ENCODE measurements around the gene KIF16B.

The KIF16B gene

GRCh38 chr20:16424780-16425179, 148.5 kb downstream of the KIF16B start:
- DNase-seq = no peak

- DNase-seq = no peak
Measured at GRCh38 chr20:16423311-16424212, 149.7 kb downstream of the KIF16B start.

DNA sequence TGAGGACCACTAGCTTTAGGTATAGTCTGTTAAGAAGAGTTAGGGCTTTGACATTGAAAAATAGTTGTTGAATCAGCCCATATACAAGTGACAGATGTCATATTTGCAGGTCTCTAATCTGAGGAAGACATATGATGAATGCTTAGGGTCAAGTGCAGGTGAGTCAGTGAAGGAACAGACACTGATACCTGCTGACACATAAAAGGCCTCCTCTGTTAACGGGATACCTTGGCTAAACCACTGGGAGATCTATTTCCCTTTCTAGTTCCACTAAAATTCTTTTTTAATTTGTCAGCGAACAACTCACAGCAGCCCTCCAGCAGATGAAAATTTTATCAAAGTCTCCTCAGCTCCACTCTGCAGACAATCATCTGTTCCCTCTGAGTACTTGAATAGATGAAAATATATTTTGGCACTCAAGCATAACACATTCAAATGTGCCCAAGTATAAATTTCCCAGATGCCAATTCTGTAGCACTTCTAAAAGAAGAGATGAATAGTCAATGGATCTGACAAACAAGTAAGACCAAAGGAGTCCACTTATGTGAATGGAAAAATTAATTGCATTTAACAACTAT, 154.0 kb downstream of the KIF16B start:
- DNase-seq = no peak

GRCh38 chr20:16418616-16419015, 154.6 kb downstream of the KIF16B start:
- DNase-seq = no peak

DNA sequence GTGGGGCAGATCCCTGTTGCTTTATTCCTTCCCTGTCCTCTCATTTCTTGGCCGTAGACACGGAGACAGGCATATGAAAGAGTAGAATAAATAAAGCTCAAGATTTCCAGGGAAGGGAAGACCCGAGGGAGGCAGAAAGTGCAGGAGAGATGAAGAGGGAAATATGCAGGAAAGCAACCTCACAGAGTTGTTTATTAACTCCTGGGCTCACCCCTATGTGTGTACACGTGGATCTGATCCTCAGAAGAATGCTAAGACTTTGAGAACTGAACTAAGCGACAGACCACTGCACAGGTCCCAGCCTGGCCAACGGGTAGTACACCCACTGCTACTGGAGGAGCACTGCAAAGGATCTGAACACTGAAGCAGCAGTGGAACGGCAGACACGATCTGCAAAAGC, 156.2 kb downstream of the KIF16B start:
- no peak for DNase-seq

- DNase-seq = no peak
Measured at GRCh38 chr20:16415071-16416053, 157.9 kb downstream of the KIF16B start.

GRCh38 chr20:16412906-16413305, 160.3 kb downstream of the KIF16B start:
- DNase-seq = no peak

GRCh38 chr20:16411361-16411760, 161.9 kb downstream of the KIF16B start:
- DNase-seq = no peak

DNA sequence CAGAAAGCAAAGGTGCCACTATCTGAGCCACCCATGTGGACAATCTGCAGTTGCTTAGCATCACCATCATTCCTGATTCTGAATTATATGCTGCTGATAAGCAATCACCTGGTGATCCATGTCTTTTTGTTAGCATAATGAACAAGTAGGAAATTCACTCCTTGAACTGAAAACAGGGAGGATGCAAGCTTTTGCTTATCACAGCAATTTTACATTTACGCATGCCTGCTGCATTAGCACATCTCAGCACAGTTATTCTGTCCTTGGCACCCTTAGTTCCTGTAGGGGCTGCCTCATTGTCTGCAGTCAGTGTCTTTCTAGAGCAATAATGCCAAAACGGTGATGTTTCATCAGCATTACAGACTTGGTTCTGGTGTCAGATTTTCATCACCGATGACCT, 162.6 kb downstream of the KIF16B start:
- DNase-seq = no peak

- DNase-seq = no peak
Measured at GRCh38 chr20:16408981-16409380, 164.3 kb downstream of the KIF16B start.

- no peak for DNase-seq
Measured at GRCh38 chr20:16407251-16408067, 165.8 kb downstream of the KIF16B start.

- DNase-seq = no peak
Measured at GRCh38 chr20:16405254-16405653, 168.0 kb downstream of the KIF16B start.

DNA sequence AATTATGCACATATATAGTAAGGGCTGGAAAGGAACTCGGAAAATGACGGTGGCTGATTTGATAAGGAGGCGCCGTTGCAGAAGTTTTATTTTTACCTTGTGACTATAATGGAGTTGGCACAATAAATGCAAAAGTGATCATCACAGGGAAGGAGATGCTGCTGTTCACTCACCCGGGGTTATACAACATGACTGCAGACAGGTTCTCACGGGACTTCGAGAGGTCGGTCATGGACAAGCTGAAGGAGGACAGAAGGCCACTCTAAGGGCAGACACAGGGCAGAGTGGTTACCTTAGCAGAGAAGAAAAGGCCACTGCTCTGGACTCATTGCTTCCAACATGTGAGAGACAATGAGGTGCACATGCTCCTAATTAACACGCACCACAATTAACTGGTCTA, 168.6 kb downstream of the KIF16B start:
- no peak for DNase-seq

- DNase-seq = no peak
Measured at GRCh38 chr20:16404171-16404570, 169.1 kb downstream of the KIF16B start.

DNA sequence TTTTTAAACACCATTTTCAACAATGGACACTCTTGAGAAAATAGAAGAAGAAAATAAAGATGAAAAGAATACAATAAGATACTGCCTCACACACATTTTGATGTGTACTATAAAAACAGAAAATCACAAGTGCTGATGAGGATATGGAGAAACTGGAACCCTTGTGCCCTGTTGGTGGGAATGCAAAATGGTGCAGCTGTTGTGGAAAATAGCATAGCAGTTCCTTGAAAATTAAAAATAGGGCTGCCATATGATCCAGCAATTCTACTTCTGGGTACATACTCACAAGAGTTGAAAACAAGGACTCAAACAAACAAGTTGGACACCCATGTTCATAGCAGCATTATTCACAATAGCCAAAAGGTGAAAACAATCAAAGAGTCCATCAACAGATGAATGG, 173.0 kb downstream of the KIF16B start:
- no peak for DNase-seq

DNA sequence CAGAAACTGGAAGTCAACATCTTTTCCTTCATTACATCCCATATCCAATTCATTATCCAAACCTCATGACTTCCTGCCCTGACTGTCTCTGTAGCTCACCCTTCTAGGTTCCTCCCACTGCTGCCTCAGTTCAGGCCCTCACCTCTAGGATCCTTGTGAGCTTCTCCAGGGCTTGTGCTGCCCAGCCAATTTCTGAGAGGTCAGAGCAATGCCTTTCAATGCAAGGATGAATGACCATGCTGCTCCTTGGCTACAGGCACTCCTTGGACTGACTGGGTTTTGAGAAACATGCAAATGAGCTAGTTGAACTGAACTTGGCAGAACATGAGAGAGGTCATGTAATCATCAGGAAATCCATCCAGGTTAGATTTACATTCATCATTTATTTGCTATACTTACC, 173.4 kb downstream of the KIF16B start:
- no peak for DNase-seq

- DNase-seq = no peak
Measured at GRCh38 chr20:16397086-16397485, 176.2 kb downstream of the KIF16B start.

- DNase-seq = no peak
Measured at GRCh38 chr20:16395366-16395765, 177.9 kb downstream of the KIF16B start.

- no peak for DNase-seq
Measured at GRCh38 chr20:16394784-16395183, 178.5 kb downstream of the KIF16B start.

- DNase-seq = no peak
Measured at GRCh38 chr20:16393836-16394235, 179.4 kb downstream of the KIF16B start.

DNA sequence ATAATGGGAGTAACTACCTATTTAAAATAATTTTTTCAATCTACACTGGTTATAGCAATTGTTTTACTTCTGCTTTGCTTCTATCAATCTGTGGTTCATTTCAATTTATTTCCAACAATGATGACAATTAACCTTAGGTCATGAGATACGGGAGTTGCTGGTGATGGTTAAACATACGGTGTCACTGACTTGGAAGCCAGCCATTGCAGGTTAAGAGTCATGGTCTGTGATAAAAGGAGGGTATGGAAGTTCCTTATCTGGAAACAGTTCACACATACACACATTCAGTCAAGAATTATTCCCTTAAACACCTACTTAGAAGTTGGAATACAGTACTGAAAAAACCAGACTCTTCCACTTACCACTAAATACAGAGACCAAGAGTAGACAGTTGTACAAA, 180.0 kb downstream of the KIF16B start:
- no peak for DNase-seq

DNA sequence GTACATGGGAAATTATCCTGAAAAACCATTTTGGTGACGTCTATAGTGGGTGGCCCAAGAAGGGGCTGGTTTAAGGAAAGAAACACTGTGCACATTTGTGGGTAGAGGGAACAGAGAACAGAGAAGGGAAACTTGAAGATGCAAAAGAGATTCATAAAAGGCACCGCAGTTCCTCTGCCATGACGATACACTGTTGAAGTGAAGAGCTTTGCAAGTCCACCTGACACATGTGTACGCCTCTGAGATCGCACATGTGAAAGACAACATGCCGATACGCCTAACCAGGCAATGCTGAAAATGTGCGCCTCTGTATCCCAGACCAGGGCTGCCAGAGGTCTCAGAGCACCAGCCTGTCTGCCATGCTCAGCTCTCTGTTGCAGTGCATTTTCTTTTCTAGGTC, 180.9 kb downstream of the KIF16B start:
- no peak for DNase-seq
